K562 (cell line): ENCODE measurements around the gene RPF1. TPM values are rescaled to one million over a fixed set of nuclear protein-coding genes. Genes with fewer than 3 reads are reported as not detected.

Experiments used
- ATF7 ChIP-seq: fragments of 450-650 bp; IDR thresholded peaks from 2 replicates; pipeline ENCODE4 v1.7.1; 2014; ENCODE audit warnings: mild to moderate bottlenecking, moderate library complexity
- C11orf30 ChIP-seq: fragments of 450-650 bp; IDR thresholded peaks from 2 replicates; pipeline ENCODE4 v1.6.1; 2016; ENCODE audit warnings: low read depth, mild to moderate bottlenecking
- DACH1 ChIP-seq: fragments of 450-650 bp; IDR thresholded peaks from 2 replicates; pipeline ENCODE4 v1.6.1; 2018; ENCODE audit not compliant: partially characterized antibody
- EGR1 ChIP-seq: fragments of 450-650 bp; conservative IDR thresholded peaks from 2 replicates; pipeline ENCODE4 v1.6.1; 2017; ENCODE audit warnings: mild to moderate bottlenecking
- ELF1 ChIP-seq: fragments of 200-800 bp; sonication (Bioruptor generic); IDR thresholded peaks from 2 replicates; pipeline ENCODE4 v1.6.1; 2016; ENCODE audit warnings: missing genetic modification characterization, missing compliant biosample characterization
- GATAD2B ChIP-seq: fragments of 450-650 bp; IDR thresholded peaks from 2 replicates; pipeline ENCODE4 v1.6.1; 2017; ENCODE audit warnings: mild to moderate bottlenecking, borderline replicate concordance
- HNRNPL ChIP-seq: fragments of 200-400 bp; formaldehyde crosslinking; IDR thresholded peaks from 2 replicates; pipeline ENCODE4 v1.6.1; 2017; ENCODE audit warnings: low read depth, mild to moderate bottlenecking, low read length
- MCM5 ChIP-seq: fragments of 450-650 bp; IDR thresholded peaks from 2 replicates; pipeline ENCODE4 v1.6.1; 2016; ENCODE audit warnings: low read depth
- NFE2 ChIP-seq: IDR thresholded peaks from 2 replicates; pipeline ENCODE4 v1.6.1; 2014; ENCODE audit warnings: antibody characterized with exemption, low read depth
- NFE2L1 ChIP-seq: fragments of 450-650 bp; IDR thresholded peaks from 2 replicates; pipeline ENCODE4 v1.6.1; 2016; ENCODE audit warnings: missing genetic modification characterization, low read depth, mild to moderate bottlenecking, missing compliant biosample characterization, moderate library complexity, borderline replicate concordance
- NONO ChIP-seq, 2 experiments: fragments of 200-400 bp in 1 of 2; fragments of 450-650 bp in 1 of 2; formaldehyde crosslinking in 1 of 2; IDR thresholded peaks; 2 replicates each; pipeline ENCODE4 v1.6.1; 2017; ENCODE audit warnings: low read depth in 2 of 2, mild to moderate bottlenecking in 2 of 2, moderate library complexity in 2 of 2, low read length in 1 of 2
- PHB ChIP-seq: fragments of 250-450 bp; sonication (Bioruptor Pico); IDR thresholded peaks from 2 replicates; pipeline ENCODE4 v1.5.0; 2021
- RFX7 ChIP-seq: fragments of 250-450 bp; sonication (Bioruptor Pico); IDR thresholded peaks from 2 replicates; pipeline ENCODE4 v1.5.1; 2021; ENCODE audit warnings: mild to moderate bottlenecking
- SIN3B ChIP-seq: fragments of 450-650 bp; IDR thresholded peaks from 2 replicates; pipeline ENCODE4 v1.6.1; 2017; ENCODE audit warnings: low read depth, mild to moderate bottlenecking, moderate library complexity
- SMARCE1 ChIP-seq: fragments of 450-650 bp; IDR thresholded peaks from 2 replicates; pipeline ENCODE4 v1.7.1; 2016; ENCODE audit warnings: mild to moderate bottlenecking
- SNIP1 ChIP-seq: fragments of 450-650 bp; IDR thresholded peaks from 2 replicates; pipeline ENCODE4 v1.7.1; 2017; ENCODE audit warnings: low read depth, mild to moderate bottlenecking
- YY1 ChIP-seq, 3 experiments: IDR thresholded peaks; 2 replicates each; pipeline ENCODE4 v1.6.1; 2011; ENCODE audit warnings: low read length in 2 of 3, mild to moderate bottlenecking in 2 of 3, moderate library complexity in 2 of 3, borderline replicate concordance in 1 of 3, control low read depth in 1 of 3, low read depth in 1 of 3; ENCODE audit not compliant: insufficient read depth in 3 of 3, insufficient replicate concordance in 2 of 3, control insufficient read depth in 1 of 3, insufficient read length in 1 of 3; ENCODE audit errors: extremely low read depth in 1 of 3
- ZC3H11A ChIP-seq: IDR thresholded peaks from 2 replicates; pipeline ENCODE4 v1.6.1; 2012; ENCODE audit warnings: low read depth, low read length, improper control_type of control experiment
- ZEB2 ChIP-seq: fragments of 450-650 bp; IDR thresholded peaks from 2 replicates; pipeline ENCODE4 v1.6.1; 2016
- ZFX ChIP-seq: sonication (generic); formaldehyde crosslinking; IDR thresholded peaks from 2 replicates; pipeline ENCODE4 v1.8.0; 2022; ENCODE audit warnings: mild to moderate bottlenecking, missing genetic modification reagents, moderate library complexity
- ZNF184 ChIP-seq: sonication (generic); formaldehyde crosslinking; IDR thresholded peaks from 2 replicates; pipeline ENCODE4 v1.5.0; 2020; ENCODE audit warnings: missing genetic modification reagents
- ZNF316 ChIP-seq: fragments of 450-650 bp; IDR thresholded peaks from 2 replicates; pipeline ENCODE4 v1.6.1; 2016
- ZNF764 ChIP-seq: fragments of 250-450 bp; sonication (Bioruptor Pico); IDR thresholded peaks from 2 replicates; pipeline ENCODE4 v1.4.0; 2020; ENCODE audit warnings: low read depth, mild to moderate bottlenecking, moderate library complexity
- ZSCAN32 ChIP-seq: fragments of 450-650 bp; formaldehyde crosslinking; IDR thresholded peaks from 2 replicates; pipeline ENCODE4 v1.4.0; 2020; ENCODE audit warnings: mild to moderate bottlenecking, moderate library complexity
- polyA plus RNA-seq, 8 experiments: library from polyadenylated mRNA; depleted of rRNA in 4 of 8; stranded (reverse) in 5 of 8; unstranded in 3 of 8; fragments of >200 nt; fragmentation: Nextera tagmentation in 2 of 8; fragmentation: Illumina TruSeq in 1 of 8; extraction: Ambion mirVana in 2 of 8; extraction: Trizol in 1 of 8; gene quantifications; 2 replicates each; pipeline versions ENCODE4 v1.2.1 to v1.2.3, GENCODE V29; 2011 to 2014; ENCODE audit warnings: inconsistent platforms in 1 of 8, missing spikeins in 1 of 8
- total RNA-seq, 7 experiments: library from RNA; depleted of rRNA in 6 of 7; stranded (reverse); fragments of >200 nt in 6 of 7; fragmentation: Illumina TruSeq in 2 of 7; extraction: Trizol in 2 of 7; gene quantifications; 2 replicates each; pipeline versions ENCODE4 v1.2.1 to v1.2.3, GENCODE V29; 2011 to 2021; ENCODE audit warnings: low replicate concordance in 1 of 7
- TF ChIP-seq, protein P1 (sequence below): sonication (generic); formaldehyde crosslinking; IDR thresholded peaks from 2 replicates; pipeline ENCODE4 v1.8.1; 2023; ENCODE audit warnings: mild to moderate bottlenecking, missing genetic modification reagents
- TF ChIP-seq, protein P2 (sequence below): fragments of 450-650 bp; formaldehyde crosslinking; IDR thresholded peaks from 2 replicates; pipeline ENCODE4 v1.4.0; 2020; ENCODE audit warnings: mild to moderate bottlenecking, moderate library complexity
- TF ChIP-seq, protein P3 (sequence below), 2 experiments: fragments of 450-650 bp; IDR thresholded peaks; 2 replicates each; pipeline ENCODE4 v1.6.1; 2016

The RPF1 gene
- total and polyA plus RNA-seq, 9 of the 15 experiments (the other 6 are each of a cell fraction or from before 2014, with no cell fraction given), result 52.4 to 156 (median 90.2) TPM

DNA sequence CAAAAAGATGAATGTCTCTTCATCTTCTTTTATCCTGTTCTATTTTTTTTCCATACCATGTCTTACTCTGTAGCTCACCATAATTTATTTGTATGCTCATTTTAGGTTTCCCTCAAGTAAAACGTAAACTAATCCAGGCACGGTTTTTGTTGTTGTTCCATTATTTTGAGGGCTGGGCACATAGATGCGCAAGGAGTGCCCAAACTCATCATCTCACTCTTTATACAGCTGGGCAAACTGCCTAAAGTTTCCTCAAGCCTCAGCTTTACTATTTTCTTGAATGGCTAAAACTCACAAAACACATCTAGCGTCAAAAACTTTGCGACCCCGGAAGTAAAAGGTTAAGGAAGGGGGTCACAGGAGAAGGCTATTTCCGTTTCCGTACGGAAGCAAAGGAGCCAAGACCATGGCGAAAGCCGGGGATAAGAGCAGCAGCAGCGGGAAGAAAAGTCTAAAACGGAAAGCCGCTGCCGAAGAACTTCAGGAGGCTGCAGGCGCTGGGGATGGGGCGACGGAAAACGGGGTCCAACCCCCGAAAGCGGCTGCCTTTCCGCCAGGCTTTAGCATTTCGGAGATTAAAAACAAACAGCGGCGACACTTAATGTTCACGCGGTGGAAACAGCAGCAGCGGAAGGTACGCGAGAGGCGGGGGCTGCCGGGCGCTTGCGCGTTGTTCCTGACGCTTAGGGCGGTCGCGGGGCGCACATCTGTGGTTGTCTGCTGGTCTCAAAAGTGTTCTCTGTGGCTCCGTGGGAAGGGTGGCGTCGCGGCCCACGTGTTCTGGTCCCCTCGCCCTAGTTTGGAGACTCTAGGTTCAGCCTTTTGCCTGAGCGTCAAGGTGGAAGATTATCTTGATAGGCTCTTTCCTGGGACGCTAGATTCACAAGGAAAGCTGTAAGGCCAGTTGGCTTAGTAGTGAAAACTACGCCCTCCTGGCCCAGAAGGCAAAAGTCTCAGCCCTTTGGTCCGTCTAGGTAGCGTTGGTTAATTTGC is at the start of gene RPF1 (continued):
- TF ChIP-seq, protein P1, sequence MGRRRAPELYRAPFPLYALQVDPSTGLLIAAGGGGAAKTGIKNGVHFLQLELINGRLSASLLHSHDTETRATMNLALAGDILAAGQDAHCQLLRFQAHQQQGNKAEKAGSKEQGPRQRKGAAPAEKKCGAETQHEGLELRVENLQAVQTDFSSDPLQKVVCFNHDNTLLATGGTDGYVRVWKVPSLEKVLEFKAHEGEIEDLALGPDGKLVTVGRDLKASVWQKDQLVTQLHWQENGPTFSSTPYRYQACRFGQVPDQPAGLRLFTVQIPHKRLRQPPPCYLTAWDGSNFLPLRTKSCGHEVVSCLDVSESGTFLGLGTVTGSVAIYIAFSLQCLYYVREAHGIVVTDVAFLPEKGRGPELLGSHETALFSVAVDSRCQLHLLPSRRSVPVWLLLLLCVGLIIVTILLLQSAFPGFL, result no peak
- TF ChIP-seq ZNF316, result no peak
- TF ChIP-seq ZFX, result peak; percentile 28; the same call in 1 of the 2 replicates
- no peak for TF ChIP-seq RFX7 (CRISPR knock-in tag)
- peak; percentile 94 for TF ChIP-seq ELF1 (tag)
- no peak for TF ChIP-seq HNRNPL
- TF ChIP-seq ZC3H11A, result no peak
- TF ChIP-seq ZNF184 (CRISPR knock-in tag), result no peak
- TF ChIP-seq ATF7, result peak; percentile 73; the same call in 1 of the 2 replicates
- TF ChIP-seq EGR1, result peak; percentile 41
- TF ChIP-seq, protein P2, sequence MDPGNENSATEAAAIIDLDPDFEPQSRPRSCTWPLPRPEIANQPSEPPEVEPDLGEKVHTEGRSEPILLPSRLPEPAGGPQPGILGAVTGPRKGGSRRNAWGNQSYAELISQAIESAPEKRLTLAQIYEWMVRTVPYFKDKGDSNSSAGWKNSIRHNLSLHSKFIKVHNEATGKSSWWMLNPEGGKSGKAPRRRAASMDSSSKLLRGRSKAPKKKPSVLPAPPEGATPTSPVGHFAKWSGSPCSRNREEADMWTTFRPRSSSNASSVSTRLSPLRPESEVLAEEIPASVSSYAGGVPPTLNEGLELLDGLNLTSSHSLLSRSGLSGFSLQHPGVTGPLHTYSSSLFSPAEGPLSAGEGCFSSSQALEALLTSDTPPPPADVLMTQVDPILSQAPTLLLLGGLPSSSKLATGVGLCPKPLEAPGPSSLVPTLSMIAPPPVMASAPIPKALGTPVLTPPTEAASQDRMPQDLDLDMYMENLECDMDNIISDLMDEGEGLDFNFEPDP (CRISPR knock-in tag), result no peak
- TF ChIP-seq ZNF764, result no peak
- TF ChIP-seq PHB, result no peak
- no peak; the same call in 1 of the 2 replicates for TF ChIP-seq NFE2L1
- TF ChIP-seq DACH1, result no peak
- TF ChIP-seq ZEB2, result no peak
- TF ChIP-seq, protein P3, sequence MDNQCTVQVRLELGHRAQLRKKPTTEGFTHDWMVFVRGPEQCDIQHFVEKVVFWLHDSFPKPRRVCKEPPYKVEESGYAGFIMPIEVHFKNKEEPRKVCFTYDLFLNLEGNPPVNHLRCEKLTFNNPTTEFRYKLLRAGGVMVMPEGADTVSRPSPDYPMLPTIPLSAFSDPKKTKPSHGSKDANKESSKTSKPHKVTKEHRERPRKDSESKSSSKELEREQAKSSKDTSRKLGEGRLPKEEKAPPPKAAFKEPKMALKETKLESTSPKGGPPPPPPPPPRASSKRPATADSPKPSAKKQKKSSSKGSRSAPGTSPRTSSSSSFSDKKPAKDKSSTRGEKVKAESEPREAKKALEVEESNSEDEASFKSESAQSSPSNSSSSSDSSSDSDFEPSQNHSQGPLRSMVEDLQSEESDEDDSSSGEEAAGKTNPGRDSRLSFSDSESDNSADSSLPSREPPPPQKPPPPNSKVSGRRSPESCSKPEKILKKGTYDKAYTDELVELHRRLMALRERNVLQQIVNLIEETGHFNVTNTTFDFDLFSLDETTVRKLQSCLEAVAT (IDR thresholded peaks at IDR 0.05), result peak in 1 of 2 experiments; percentile 72; a peak in 2 of 4 replicates
- no peak for TF ChIP-seq NFE2
- no peak for TF ChIP-seq SNIP1
- no peak for TF ChIP-seq ZSCAN32
- TF ChIP-seq MCM5, result no peak
- TF ChIP-seq SIN3B, result peak; percentile 76
- no peak; the same call in 1 of the 2 replicates for TF ChIP-seq SMARCE1
- no peak for TF ChIP-seq GATAD2B
- TF ChIP-seq NONO (IDR thresholded peaks at IDR 0.05; ENCODE audit: low read depth in 2 of 2, low read length in 1 of 2), result no peak
- peak in 2 of 3 experiments; percentile 62 to 86 for TF ChIP-seq YY1 (IDR thresholded peaks at IDR 0.05; ENCODE audit: borderline replicate concordance in 1 of 3, control insufficient read depth in 1 of 3, extremely low read depth in 1 of 3, insufficient read depth in 3 of 3, insufficient read length in 1 of 3, insufficient replicate concordance in 2 of 3, low read depth in 1 of 3, low read length in 2 of 3)
- TF ChIP-seq C11orf30, result peak; percentile 80
